Measurements from ENCODE around the gene KIAA0513.
"Not testable (repeated sequence)": the region's sequence is repeated elsewhere in the genome, so short reads cannot be mapped to it uniquely, and the experiment has no call there.

KIAA0513 gene

GRCh38 chr16:85113913-85114312 lies 86.3 kb downstream of the KIAA0513 start:
- H3K27me3 ChIP-seq (replicated peaks): no peaks in the 10 kb centered on the region
- no peaks in the 10 kb centered on the region for H3K36me3 ChIP-seq (replicated peaks)
- H3K4me3 ChIP-seq (ENCODE audit: low read depth, low read length): no peak overlapping the region
- H3K27ac ChIP-seq: no peak overlapping the region
- no peak for DNase-seq
- in situ Hi-C loops (cut with HindIII; ENCODE audit: low pct_ligation_motif_present, low sequenced_read_pairs): no loop called here
- TF ChIP-seq CTCF (IDR thresholded peaks at IDR 0.05; ENCODE audit: low read depth, low read length, missing control alignments): no peak

DNA sequence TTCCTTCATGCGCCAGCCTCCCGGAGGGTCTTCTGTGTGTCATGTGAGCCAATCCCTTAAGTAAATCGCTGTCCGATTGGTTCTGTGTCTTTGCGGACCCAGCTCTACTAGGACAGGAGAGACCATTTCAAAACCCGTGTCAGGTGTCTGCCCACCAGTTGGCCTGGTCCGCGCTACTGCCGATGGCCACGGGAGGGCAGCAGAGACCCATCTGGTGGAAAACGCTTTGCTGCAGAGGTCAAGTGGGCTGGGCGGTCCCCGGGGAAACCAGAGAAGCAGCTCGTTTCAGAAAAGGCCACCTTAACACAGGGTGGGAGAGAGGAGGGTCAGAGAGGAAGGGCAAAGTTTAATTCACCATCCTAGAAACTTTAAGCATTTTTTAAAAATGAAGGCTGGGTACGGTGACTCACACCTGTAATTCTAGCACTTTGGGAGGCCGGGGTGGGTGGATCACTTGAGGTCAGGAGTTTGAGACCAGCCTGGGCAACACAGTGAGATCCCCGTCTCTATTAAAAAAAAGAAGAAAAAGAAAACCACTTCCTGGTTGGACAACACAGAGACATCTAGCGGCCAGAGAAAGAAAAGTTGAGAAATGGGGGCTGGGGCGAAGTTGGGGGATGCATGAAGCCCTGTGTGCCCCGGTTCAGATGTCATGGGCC lies 87.4 kb downstream of the KIAA0513 start:
- in situ Hi-C loops (cut with HindIII; ENCODE audit: low pct_ligation_motif_present, low sequenced_read_pairs): no loop called here
- Histone ChIP-seq H3K36me3 (replicated peaks) (no peaks in the 10 kb centered on the region), H3K4me3 (ENCODE audit: low read depth, low read length) (no peak overlapping the region), H3K27me3 (replicated peaks) (no peaks in the 10 kb centered on the region), H3K27ac (peak overlapping the region; percentile 61)
- peak; percentile 76 for DNase-seq
- peak; percentile 99 for TF ChIP-seq CTCF (IDR thresholded peaks at IDR 0.05; ENCODE audit: low read depth, low read length, missing control alignments)

DNA sequence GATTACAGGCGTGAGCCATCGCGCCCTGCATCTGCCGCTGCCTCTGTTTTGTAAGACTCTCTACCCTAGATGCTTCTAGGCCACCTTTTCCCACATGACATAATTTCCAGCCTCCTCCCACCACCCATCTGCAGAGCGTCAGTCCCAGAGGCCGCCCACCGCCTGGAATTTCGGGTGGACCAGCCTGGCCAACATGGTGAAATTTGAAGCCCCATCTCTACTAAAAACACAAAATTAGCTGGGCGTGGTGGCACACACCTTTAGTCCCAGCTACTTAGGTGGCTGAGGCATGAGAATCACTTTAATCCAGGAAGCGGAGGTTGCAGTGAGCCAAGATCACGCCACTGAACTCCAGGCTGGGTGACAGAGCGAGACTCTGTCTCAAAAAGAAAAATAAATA lies 89.8 kb downstream of the KIAA0513 start:
- no peaks in the 10 kb centered on the region for H3K36me3 ChIP-seq (replicated peaks)
- no peak overlapping the region for H3K4me3 ChIP-seq (ENCODE audit: low read depth, low read length)
- TF ChIP-seq CTCF (IDR thresholded peaks at IDR 0.05; ENCODE audit: low read depth, low read length, missing control alignments): no peak
- DNase-seq: no peak
- in situ Hi-C loops (cut with HindIII; ENCODE audit: low pct_ligation_motif_present, low sequenced_read_pairs): no loop called here
- no peak overlapping the region for H3K27ac ChIP-seq
- no peaks in the 10 kb centered on the region for H3K27me3 ChIP-seq (replicated peaks)

- Histone ChIP-seq H3K27me3 (replicated peaks) (no peaks in the 10 kb centered on the region), H3K27ac (no peak overlapping the region), H3K4me3 (ENCODE audit: low read depth, low read length) (no peak overlapping the region), H3K36me3 (replicated peaks) (no peaks in the 10 kb centered on the region)
- DNase-seq: no peak
- TF ChIP-seq CTCF (IDR thresholded peaks at IDR 0.05; ENCODE audit: low read depth, low read length, missing control alignments): no peak
- in situ Hi-C loops (cut with HindIII; ENCODE audit: low pct_ligation_motif_present, low sequenced_read_pairs): no loop called here
Observed at GRCh38 chr16:85120006-85120340, 92.4 kb downstream of the KIAA0513 start.

DNA sequence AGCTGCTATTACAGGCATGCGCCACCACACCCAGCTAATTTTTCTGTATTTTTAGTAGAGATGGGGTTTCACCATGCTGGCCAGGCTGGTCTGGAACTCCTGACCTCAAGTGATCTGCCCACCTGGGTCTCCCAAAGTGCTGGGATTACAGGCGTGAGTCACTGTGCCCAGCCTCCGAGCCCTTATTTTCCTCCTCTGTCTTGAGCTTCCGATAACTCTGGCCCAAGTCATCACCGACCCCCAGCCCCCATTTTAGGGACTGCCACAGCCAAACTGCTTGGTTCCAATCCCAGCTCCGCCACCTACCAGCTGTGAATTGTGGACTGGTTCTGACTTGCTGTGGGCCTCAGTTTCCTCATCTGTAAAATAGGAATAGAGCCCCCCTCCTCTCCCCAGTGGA lies 95.8 kb downstream of the KIAA0513 start:
- H3K27me3 ChIP-seq (replicated peaks); DNase-seq; H3K36me3 ChIP-seq (replicated peaks); in situ Hi-C loops (cut with HindIII; ENCODE audit: low pct_ligation_motif_present, low sequenced_read_pairs); H3K4me3 ChIP-seq (ENCODE audit: low read depth, low read length): not testable (repeated sequence)
- peak overlapping the region; percentile 58 for H3K27ac ChIP-seq

- no peak for TF ChIP-seq CTCF (IDR thresholded peaks at IDR 0.05; ENCODE audit: low read depth, low read length, missing control alignments)
- in situ Hi-C loops (cut with HindIII; ENCODE audit: low pct_ligation_motif_present, low sequenced_read_pairs): no loop called here
- no peaks in the 10 kb centered on the region for H3K27me3 ChIP-seq (replicated peaks)
- no peak overlapping the region for H3K4me3 ChIP-seq (ENCODE audit: low read depth, low read length)
- H3K27ac ChIP-seq: peak overlapping the region; percentile 58
- H3K36me3 ChIP-seq (replicated peaks): no peaks in the 10 kb centered on the region
- peak; percentile 73 for DNase-seq
Observed at GRCh38 chr16:85123891-85124635, 96.5 kb downstream of the KIAA0513 start.
